A549 (cell line): ENCODE results near the gene NIPAL3.

ENCODE experiments used
- CBX8 ChIP-seq: fragments of 200-600 bp; sonication (generic); IDR thresholded peaks from 2 replicates; pipeline ENCODE4 v1.6.1; 2016
- CEBPB ChIP-seq, 2 experiments: fragments of >200 bp in 1 of 2; sonication (Bioruptor Twin) in 1 of 2; formaldehyde crosslinking in 1 of 2; IDR thresholded peaks; 2 replicates each; pipeline ENCODE4 v1.6.1; 2012 to 2016
- EP300 ChIP-seq, 2 experiments: fragments of >200 bp; sonication (Bioruptor Twin); formaldehyde crosslinking; IDR thresholded peaks; 2 replicates in 1 of 2; 3 replicates in 1 of 2; pipeline ENCODE4 v1.6.1; 2016 to 2017
- JUN ChIP-seq, 2 experiments: fragments of >200 bp; sonication (Bioruptor Twin); formaldehyde crosslinking; IDR thresholded peaks; 2 replicates in 1 of 2; 3 replicates in 1 of 2; pipeline ENCODE4 v1.6.1; 2016 to 2017
- POLR2AphosphoS2 ChIP-seq: conservative IDR thresholded peaks from 2 replicates; pipeline ENCODE4 v1.6.1; 2012; ENCODE audit warnings: low read length, improper control_type of control experiment, inconsistent platforms
- SMC3 ChIP-seq: fragments of >200 bp; sonication (Bioruptor Twin); formaldehyde crosslinking; IDR thresholded peaks from 3 replicates; pipeline ENCODE4 v1.6.1; 2018; ENCODE audit warnings: inconsistent platforms
- TP53 ChIP-seq: fragments of 250-450 bp; sonication (Bioruptor Pico); IDR thresholded peaks from 2 replicates; pipeline ENCODE4 v1.5.0; 2021; ENCODE audit warnings: mild to moderate bottlenecking, moderate library complexity
- TF ChIP-seq, protein P1 (sequence below): fragments of >200 bp; sonication (Bioruptor Twin); formaldehyde crosslinking; IDR thresholded peaks from 3 replicates; pipeline ENCODE4 v1.5.1; 2016
- TF ChIP-seq, protein P2 (sequence below): fragments of 150-350 bp; IDR thresholded peaks from 2 replicates; pipeline ENCODE4 v1.6.1; 2014; ENCODE audit warnings: low read depth, mild to moderate bottlenecking, low read length
- TF ChIP-seq, protein P3 (sequence below): fragments of >200 bp; sonication (Bioruptor Twin); formaldehyde crosslinking; IDR thresholded peaks from 3 replicates; pipeline ENCODE4 v1.6.1; 2016

DNA sequence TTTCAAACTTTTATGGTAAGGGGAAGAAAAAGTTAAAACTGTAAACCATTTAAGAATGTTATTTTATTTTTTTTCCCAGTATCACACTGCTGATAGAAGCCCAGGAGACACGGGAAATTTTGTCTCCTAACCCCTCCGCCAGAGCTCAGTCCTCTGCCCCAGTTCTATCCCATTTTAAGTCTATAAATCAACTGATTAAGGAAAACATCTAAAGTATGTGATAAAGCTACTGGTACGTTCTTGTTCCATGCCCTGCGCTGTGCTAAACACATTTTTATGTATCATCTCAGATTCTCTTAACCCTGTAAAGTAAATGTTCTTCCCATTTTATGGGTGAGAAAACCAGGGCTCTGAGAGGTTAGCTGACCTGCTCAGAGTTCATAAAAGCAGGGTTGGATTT is 34.7 kb downstream of the NIPAL3 start:
- TF ChIP-seq, protein P1, sequence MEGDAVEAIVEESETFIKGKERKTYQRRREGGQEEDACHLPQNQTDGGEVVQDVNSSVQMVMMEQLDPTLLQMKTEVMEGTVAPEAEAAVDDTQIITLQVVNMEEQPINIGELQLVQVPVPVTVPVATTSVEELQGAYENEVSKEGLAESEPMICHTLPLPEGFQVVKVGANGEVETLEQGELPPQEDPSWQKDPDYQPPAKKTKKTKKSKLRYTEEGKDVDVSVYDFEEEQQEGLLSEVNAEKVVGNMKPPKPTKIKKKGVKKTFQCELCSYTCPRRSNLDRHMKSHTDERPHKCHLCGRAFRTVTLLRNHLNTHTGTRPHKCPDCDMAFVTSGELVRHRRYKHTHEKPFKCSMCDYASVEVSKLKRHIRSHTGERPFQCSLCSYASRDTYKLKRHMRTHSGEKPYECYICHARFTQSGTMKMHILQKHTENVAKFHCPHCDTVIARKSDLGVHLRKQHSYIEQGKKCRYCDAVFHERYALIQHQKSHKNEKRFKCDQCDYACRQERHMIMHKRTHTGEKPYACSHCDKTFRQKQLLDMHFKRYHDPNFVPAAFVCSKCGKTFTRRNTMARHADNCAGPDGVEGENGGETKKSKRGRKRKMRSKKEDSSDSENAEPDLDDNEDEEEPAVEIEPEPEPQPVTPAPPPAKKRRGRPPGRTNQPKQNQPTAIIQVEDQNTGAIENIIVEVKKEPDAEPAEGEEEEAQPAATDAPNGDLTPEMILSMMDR = no peak
- no peak for TF ChIP-seq SMC3
- TF ChIP-seq, protein P2, sequence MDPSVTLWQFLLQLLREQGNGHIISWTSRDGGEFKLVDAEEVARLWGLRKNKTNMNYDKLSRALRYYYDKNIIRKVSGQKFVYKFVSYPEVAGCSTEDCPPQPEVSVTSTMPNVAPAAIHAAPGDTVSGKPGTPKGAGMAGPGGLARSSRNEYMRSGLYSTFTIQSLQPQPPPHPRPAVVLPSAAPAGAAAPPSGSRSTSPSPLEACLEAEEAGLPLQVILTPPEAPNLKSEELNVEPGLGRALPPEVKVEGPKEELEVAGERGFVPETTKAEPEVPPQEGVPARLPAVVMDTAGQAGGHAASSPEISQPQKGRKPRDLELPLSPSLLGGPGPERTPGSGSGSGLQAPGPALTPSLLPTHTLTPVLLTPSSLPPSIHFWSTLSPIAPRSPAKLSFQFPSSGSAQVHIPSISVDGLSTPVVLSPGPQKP = no peak
- no peak for TF ChIP-seq TP53 (CRISPR knock-in tag)
- no peak for TF ChIP-seq EP300 (IDR thresholded peaks at IDR 0.05)
- no peak for TF ChIP-seq POLR2AphosphoS2
- no peak for TF ChIP-seq JUN (IDR thresholded peaks at IDR 0.05)
- TF ChIP-seq, protein P3, sequence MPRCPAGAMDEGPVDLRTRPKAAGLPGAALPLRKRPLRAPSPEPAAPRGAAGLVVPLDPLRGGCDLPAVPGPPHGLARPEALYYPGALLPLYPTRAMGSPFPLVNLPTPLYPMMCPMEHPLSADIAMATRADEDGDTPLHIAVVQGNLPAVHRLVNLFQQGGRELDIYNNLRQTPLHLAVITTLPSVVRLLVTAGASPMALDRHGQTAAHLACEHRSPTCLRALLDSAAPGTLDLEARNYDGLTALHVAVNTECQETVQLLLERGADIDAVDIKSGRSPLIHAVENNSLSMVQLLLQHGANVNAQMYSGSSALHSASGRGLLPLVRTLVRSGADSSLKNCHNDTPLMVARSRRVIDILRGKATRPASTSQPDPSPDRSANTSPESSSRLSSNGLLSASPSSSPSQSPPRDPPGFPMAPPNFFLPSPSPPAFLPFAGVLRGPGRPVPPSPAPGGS = no peak
- TF ChIP-seq CEBPB (IDR thresholded peaks at IDR 0.05) = no peak
- TF ChIP-seq CBX8 = no peak
